Measurements from ENCODE around the gene CDCA5. TPM values are rescaled to one million over a fixed set of nuclear protein-coding genes. Genes with fewer than 3 reads are reported as not detected.
A peak's percentile ranks its signal among the peaks of the same experiment; 100 is the strongest.

Gene CDCA5
- total and polyA plus RNA-seq, 2 donors from 2014 or later = 0.43 to 1.4 TPM

DNA sequence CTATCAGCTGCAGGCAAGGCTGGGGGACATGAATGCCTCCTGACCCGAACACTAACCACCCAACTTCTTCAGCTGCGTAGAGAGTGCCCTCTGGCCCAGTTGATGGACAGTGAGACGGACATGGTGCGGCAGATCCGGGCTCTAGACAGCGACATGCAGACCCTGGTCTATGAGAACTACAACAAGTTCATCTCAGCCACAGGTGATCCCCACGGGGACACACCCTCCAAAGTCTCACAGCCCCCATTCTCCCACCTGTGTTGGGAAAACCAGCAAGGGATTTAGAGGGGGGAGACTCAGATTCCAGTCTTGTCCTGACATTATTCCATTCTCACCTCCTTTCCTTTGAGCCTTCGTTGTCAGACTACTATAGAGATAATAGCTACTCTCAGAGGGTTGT lies 13.1 kb upstream of the CDCA5 start:
- H3K27me3 ChIP-seq (ENCODE audit: control insufficient read depth, insufficient read depth, low read length) = no peaks in the 10 kb centered on the region
- TF ChIP-seq, protein P1, sequence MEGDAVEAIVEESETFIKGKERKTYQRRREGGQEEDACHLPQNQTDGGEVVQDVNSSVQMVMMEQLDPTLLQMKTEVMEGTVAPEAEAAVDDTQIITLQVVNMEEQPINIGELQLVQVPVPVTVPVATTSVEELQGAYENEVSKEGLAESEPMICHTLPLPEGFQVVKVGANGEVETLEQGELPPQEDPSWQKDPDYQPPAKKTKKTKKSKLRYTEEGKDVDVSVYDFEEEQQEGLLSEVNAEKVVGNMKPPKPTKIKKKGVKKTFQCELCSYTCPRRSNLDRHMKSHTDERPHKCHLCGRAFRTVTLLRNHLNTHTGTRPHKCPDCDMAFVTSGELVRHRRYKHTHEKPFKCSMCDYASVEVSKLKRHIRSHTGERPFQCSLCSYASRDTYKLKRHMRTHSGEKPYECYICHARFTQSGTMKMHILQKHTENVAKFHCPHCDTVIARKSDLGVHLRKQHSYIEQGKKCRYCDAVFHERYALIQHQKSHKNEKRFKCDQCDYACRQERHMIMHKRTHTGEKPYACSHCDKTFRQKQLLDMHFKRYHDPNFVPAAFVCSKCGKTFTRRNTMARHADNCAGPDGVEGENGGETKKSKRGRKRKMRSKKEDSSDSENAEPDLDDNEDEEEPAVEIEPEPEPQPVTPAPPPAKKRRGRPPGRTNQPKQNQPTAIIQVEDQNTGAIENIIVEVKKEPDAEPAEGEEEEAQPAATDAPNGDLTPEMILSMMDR (IDR thresholded peaks at IDR 0.05; ENCODE audit: borderline replicate concordance, extremely low read depth, insufficient read depth) = no peak
- peaks cover 0 to 8% (median 7%) of the 10 kb centered on the region in 3 donors for H3K4me1 ChIP-seq (ENCODE audit: control insufficient read depth in 2 of 3, insufficient read depth in 2 of 3, low read depth in 1 of 3, low read length in 3 of 3)
- H3K36me3 ChIP-seq (ENCODE audit: control insufficient read depth in 2 of 3, insufficient read depth in 3 of 3, low read length in 3 of 3) = no peaks in the 10 kb centered on the region
- no peak overlapping the region for H3K27ac ChIP-seq (ENCODE audit: low read depth in 2 of 2, low read length in 2 of 2)
- FAIRE-seq (no peak), DNase-seq (no peak)
- H3K9me3 ChIP-seq (ENCODE audit: control insufficient read depth in 2 of 3, insufficient read depth in 1 of 3, low read length in 3 of 3) = no peaks in the 10 kb centered on the region
- H3K4me3 ChIP-seq (ENCODE audit: low read length in 3 of 3) = peak overlapping the region; percentile 87 to 94 (median 94)
- intact Hi-C loops (cut with DNase I) = no loop called here
- peak overlapping the region in 2 of 3 donors; percentile 67 to 68 for H3K9ac ChIP-seq (ENCODE audit: low read length in 3 of 3)

DNA sequence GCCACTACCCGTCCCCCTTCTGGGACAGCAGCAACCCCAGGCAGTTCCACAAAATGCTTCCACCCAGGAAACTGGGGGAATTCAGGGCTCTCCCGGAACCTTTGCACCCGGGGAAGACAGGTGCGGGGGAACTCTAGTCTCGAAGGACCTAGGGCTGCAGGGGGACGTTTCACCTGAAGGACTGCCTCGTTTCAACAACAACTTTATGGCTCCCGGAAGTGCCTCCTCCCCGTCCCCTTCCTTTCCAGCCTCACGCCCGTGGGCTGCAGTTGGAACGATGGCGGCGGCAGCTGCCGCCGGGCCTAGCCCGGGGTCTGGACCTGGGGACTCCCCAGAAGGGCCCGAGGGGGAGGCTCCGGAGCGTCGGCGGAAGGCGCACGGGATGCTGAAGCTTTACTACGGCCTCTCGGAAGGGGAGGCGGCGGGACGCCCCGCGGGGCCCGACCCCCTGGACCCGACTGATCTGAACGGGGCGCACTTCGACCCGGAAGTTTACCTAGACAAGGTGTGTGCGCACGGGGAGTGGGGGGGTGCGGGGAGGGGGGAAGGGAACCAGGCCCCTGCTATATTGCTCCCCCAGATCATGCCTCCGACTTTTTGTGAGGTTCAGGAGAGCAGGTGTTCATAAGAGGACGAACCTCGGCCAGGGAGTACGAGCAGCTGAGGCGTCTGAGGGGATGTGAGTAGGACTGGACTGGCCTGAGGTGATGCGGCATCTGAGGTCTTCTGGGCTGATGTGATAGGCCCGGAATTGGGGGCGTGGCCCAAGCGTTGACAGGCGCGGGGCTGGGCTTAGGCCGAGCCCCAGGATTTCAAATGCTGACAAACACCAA lies 12.3 kb upstream of the CDCA5 start, which contains the start of gene VPS51:
TSS of gene VPS51 (plus strand) at position 241 of the 833 bp plus-strand sequence. CDS start at position 278, 37 bp downstream.
- DNase-seq = peak; percentile 90 to 95 (median 94)
- no peaks in the 10 kb centered on the region for H3K27me3 ChIP-seq (ENCODE audit: control insufficient read depth, insufficient read depth, low read length)
- H3K36me3 ChIP-seq (ENCODE audit: control insufficient read depth in 2 of 3, insufficient read depth in 3 of 3, low read length in 3 of 3) = no peaks in the 10 kb centered on the region
- H3K9ac ChIP-seq (ENCODE audit: low read length in 3 of 3) = peak within 1 kb of the TSS; percentile 67 to 80 (median 71)
- peak within 1 kb of the TSS; percentile 62 to 80 for H3K27ac ChIP-seq (ENCODE audit: low read depth in 2 of 2, low read length in 2 of 2)
- intact Hi-C loops (cut with DNase I) = no loop called here
- H3K4me3 ChIP-seq (ENCODE audit: low read length in 3 of 3) = peak within 1 kb of the TSS; percentile 87 to 94 (median 94)
- peaks cover 0 to 8% (median 7%) of the 10 kb centered on the region in 3 donors for H3K4me1 ChIP-seq (ENCODE audit: control insufficient read depth in 2 of 3, insufficient read depth in 2 of 3, low read depth in 1 of 3, low read length in 3 of 3)
- no peaks in the 10 kb centered on the region for H3K9me3 ChIP-seq (ENCODE audit: control insufficient read depth in 2 of 3, insufficient read depth in 1 of 3, low read length in 3 of 3)
- TF ChIP-seq, protein P1 (IDR thresholded peaks at IDR 0.05; ENCODE audit: borderline replicate concordance, extremely low read depth, insufficient read depth) = peak; percentile 8
- FAIRE-seq = no peak

DNA sequence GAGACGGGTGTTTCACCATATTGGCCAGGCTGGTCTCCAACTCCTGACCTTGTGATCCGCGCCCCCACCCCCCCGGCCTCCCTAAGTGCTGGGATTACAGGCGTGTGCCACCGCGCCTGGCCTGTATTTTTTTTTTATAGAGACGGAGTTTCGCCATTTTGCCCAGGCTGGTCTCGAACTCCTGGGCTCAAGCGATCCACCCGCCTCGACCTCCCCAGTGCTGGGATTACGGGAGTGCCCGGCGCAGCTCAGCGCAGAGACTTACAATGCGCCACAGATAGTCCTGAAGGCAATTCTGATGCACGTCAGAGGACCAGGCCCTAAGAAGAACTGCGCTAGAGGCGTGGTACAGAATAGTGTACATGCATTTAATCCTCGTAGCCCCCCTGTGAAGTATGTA lies 11.6 kb upstream of the CDCA5 start:
- DNase-seq = no peak
- peak overlapping the region in 2 of 3 donors; percentile 22 to 87 for H3K4me3 ChIP-seq (ENCODE audit: low read length in 3 of 3)

More for the DNA sequence above, 11.6 kb upstream of the CDCA5 start:
- Histone ChIP-seq H3K9me3 (ENCODE audit: control insufficient read depth in 2 of 3, insufficient read depth in 1 of 3, low read length in 3 of 3) (no peaks in the 10 kb centered on the region), H3K27ac (ENCODE audit: low read depth in 2 of 2, low read length in 2 of 2) (peak overlapping the region in 1 of 2 donors; percentile 80), H3K27me3 (ENCODE audit: control insufficient read depth, insufficient read depth, low read length) (no peaks in the 10 kb centered on the region), H3K4me1 (ENCODE audit: control insufficient read depth in 2 of 3, insufficient read depth in 2 of 3, low read depth in 1 of 3, low read length in 3 of 3) (peaks cover 0 to 8% (median 7%) of the 10 kb centered on the region in 3 donors), H3K36me3 (ENCODE audit: control insufficient read depth in 2 of 3, insufficient read depth in 3 of 3, low read length in 3 of 3) (no peaks in the 10 kb centered on the region), H3K9ac (ENCODE audit: low read length in 3 of 3) (peak overlapping the region in 1 of 3 donors; percentile 67)
- intact Hi-C loops (cut with DNase I) = no loop called here
- TF ChIP-seq, protein P1 (IDR thresholded peaks at IDR 0.05; ENCODE audit: borderline replicate concordance, extremely low read depth, insufficient read depth) = no peak
- FAIRE-seq = no peak
